H1 (cell line): ENCODE data around the gene GPC3. TPM values are rescaled to one million over a fixed set of nuclear protein-coding genes. Genes with fewer than 3 reads are reported as not detected.

ENCODE experiments used
- CTCF ChIA-PET: fragments of 300-600 bp; sonication (Branson Sonifier 250); formaldehyde crosslinking; loops from one replicate; lab custom pipeline; 2021; ENCODE audit not compliant: partially characterized antibody; lab: Charles Lee
- POLR2A ChIA-PET: fragments of 300-600 bp; sonication (Branson Sonifier 250); formaldehyde crosslinking; loops from one replicate; lab custom pipeline; 2021; ENCODE audit warnings: inconsistent platforms; ENCODE audit not compliant: partially characterized antibody; lab: Charles Lee
- DNase-seq, 2 experiments: peaks; one replicate each; pipeline versions ENCODE4 v3.0.0 to v3.0.0-alpha.2; 2010 to 2022; ENCODE audit warnings: low spot score in 2 of 2, low read depth in 1 of 2, mixed read lengths in 1 of 2
- FAIRE-seq: peaks from 2 replicates; lab custom pipeline; 2011; peaks lifted over from hg19 to GRCh38; lab: Jason Lieb, UNC
- H2AFZ ChIP-seq: 2 replicates; pipeline ENCODE4 v1.8.1; 2012; ENCODE audit warnings: low read length, inconsistent platforms
- H2AK5ac ChIP-seq: 2 replicates; pipeline ENCODE4 v1.6.1; 2013; ENCODE audit warnings: low read depth, low read length
- H2BK120ac ChIP-seq: replicated peaks from 2 replicates; pipeline ENCODE3; 2013; ENCODE audit warnings: low read depth, low read length, inconsistent platforms
- H2BK12ac ChIP-seq: 2 replicates; pipeline ENCODE4 v1.6.1; 2013; ENCODE audit warnings: low read depth, low read length
- H2BK15ac ChIP-seq: 2 replicates; pipeline ENCODE4 v1.6.1; 2013; ENCODE audit warnings: low read length
- H2BK20ac ChIP-seq: 2 replicates; pipeline ENCODE4 v1.6.1; 2013; ENCODE audit warnings: low read length
- H2BK5ac ChIP-seq: 2 replicates; pipeline ENCODE4 v1.6.1; 2013; ENCODE audit warnings: low read depth, low read length
- H3K14ac ChIP-seq: 2 replicates; pipeline ENCODE4 v1.6.1; 2013; ENCODE audit warnings: inconsistent platforms; ENCODE audit not compliant: insufficient read length
- H3K18ac ChIP-seq: 2 replicates; pipeline ENCODE4 v1.6.1; 2013; ENCODE audit warnings: low read length; ENCODE audit errors: extremely low read depth
- H3K23ac ChIP-seq: 2 replicates; pipeline ENCODE4 v1.6.1; 2013; ENCODE audit warnings: inconsistent platforms; ENCODE audit not compliant: insufficient read length
- H3K23me2 ChIP-seq: 2 replicates; pipeline ENCODE4 v1.6.1; 2013; ENCODE audit warnings: low read depth, low read length
- H3K27ac ChIP-seq: 2 replicates; pipeline ENCODE4 v1.6.1; 2011; ENCODE audit warnings: low read depth, low read length, inconsistent platforms
- H3K27me3 ChIP-seq, 4 experiments: replicated peaks in 1 of 4; 1 replicate in 1 of 4; 2 replicates in 3 of 4; pipeline versions ENCODE4 v1.6.1 to v1.8.1; 2011 to 2013; ENCODE audit warnings: low read length in 3 of 4, mild to moderate bottlenecking in 3 of 4, inconsistent platforms in 2 of 4, mixed read lengths in 2 of 4, moderate library complexity in 1 of 4; ENCODE audit not compliant: control insufficient read depth in 3 of 4, insufficient read depth in 3 of 4; ENCODE audit errors: extremely low read depth in 1 of 4
- H3K36me3 ChIP-seq, 4 experiments: 2 replicates each; pipeline versions ENCODE4 v1.6.1 to v1.8.1; 2011 to 2013; ENCODE audit warnings: mild to moderate bottlenecking in 4 of 4, low read length in 3 of 4, moderate library complexity in 2 of 4, control low read depth in 1 of 4, inconsistent platforms in 1 of 4; ENCODE audit not compliant: insufficient read depth in 4 of 4, control insufficient read depth in 2 of 4
- H3K4ac ChIP-seq: replicated peaks from 2 replicates; pipeline ENCODE3; 2013; ENCODE audit warnings: low read length, low read depth, mixed read lengths, inconsistent platforms; ENCODE audit not compliant: insufficient read length
- H3K4me1 ChIP-seq, 4 experiments: replicated peaks in 1 of 4; 1 replicate in 1 of 4; 2 replicates in 3 of 4; pipeline versions ENCODE4 v1.6.1 to v1.8.1; 2011 to 2013; ENCODE audit warnings: low read length in 3 of 4, inconsistent platforms in 2 of 4, mixed read lengths in 1 of 4; ENCODE audit not compliant: insufficient read depth in 4 of 4, control insufficient read depth in 3 of 4
- H3K4me2 ChIP-seq, 2 experiments: 2 replicates each; pipeline versions ENCODE4 v1.6.1 to v1.8.1; 2011 to 2013; ENCODE audit warnings: low read depth in 2 of 2, low read length in 2 of 2, control low read depth in 1 of 2, inconsistent platforms in 1 of 2, mild to moderate bottlenecking in 1 of 2; ENCODE audit not compliant: insufficient read depth in 1 of 2
- H3K4me3 ChIP-seq, 4 experiments: fragments of 200-600, 300-600 bp in 1 of 4; sonication (generic), shearing (Covaris generic), sonication (Bioruptor Twin) in 1 of 4; 2 replicates each; pipeline versions ENCODE4 v1.5.1 to v1.8.1; 2011 to 2016; ENCODE audit warnings: low read length in 4 of 4, low read depth in 3 of 4, control low read depth in 2 of 4, inconsistent platforms in 2 of 4, mild to moderate bottlenecking in 2 of 4, mixed read lengths in 1 of 4, moderate library complexity in 1 of 4; ENCODE audit not compliant: insufficient read depth in 2 of 4; ENCODE audit errors: extremely low read depth in 1 of 4
- H3K56ac ChIP-seq: replicated peaks from 2 replicates; pipeline ENCODE3; 2013; ENCODE audit warnings: low read depth, mild to moderate bottlenecking, mixed read lengths, low read length, inconsistent platforms; ENCODE audit not compliant: insufficient read length
- H3K79me1 ChIP-seq: 2 replicates; pipeline ENCODE4 v1.6.1; 2013; ENCODE audit warnings: low read depth, low read length, control low read depth
- H3K79me2 ChIP-seq, 2 experiments: 2 replicates each; pipeline versions ENCODE4 v1.6.1 to v1.8.1; 2012 to 2013; ENCODE audit warnings: low read length in 2 of 2, mild to moderate bottlenecking in 2 of 2, inconsistent platforms in 1 of 2; ENCODE audit not compliant: insufficient read depth in 2 of 2, control insufficient read depth in 1 of 2
- H3K9ac ChIP-seq, 4 experiments: replicated peaks in 1 of 4; 1 replicate in 1 of 4; 2 replicates in 3 of 4; pipeline versions ENCODE4 v1.6.1 to v1.8.1; 2011 to 2013; ENCODE audit warnings: low read depth in 3 of 4, low read length in 3 of 4, control low read depth in 2 of 4, mild to moderate bottlenecking in 2 of 4, moderate library complexity in 2 of 4, inconsistent platforms in 1 of 4; ENCODE audit errors: extremely low read depth in 1 of 4
- H3K9me3 ChIP-seq, 2 experiments: 2 replicates each; pipeline versions ENCODE4 v1.6.1 to v1.8.1; 2012 to 2013; ENCODE audit warnings: mild to moderate bottlenecking in 2 of 2, moderate library complexity in 2 of 2, control low read depth in 1 of 2, inconsistent platforms in 1 of 2, low read depth in 1 of 2, low read length in 1 of 2, mixed read lengths in 1 of 2; ENCODE audit not compliant: insufficient read depth in 2 of 2
- H4K20me1 ChIP-seq, 2 experiments: replicated peaks in 1 of 2; 2 replicates each; pipeline versions ENCODE3 to v1.8.1; 2011 to 2013; ENCODE audit warnings: inconsistent platforms in 2 of 2, low read length in 2 of 2, mild to moderate bottlenecking in 1 of 2; ENCODE audit not compliant: insufficient read depth in 2 of 2, control insufficient read depth in 1 of 2
- H4K5ac ChIP-seq: 2 replicates; pipeline ENCODE4 v1.6.1; 2013; ENCODE audit warnings: low read length, low read depth, mixed read lengths, inconsistent platforms; ENCODE audit not compliant: insufficient read length
- H4K8ac ChIP-seq: 2 replicates; pipeline ENCODE4 v1.8.0; 2013; ENCODE audit warnings: mild to moderate bottlenecking, moderate library complexity, low read length, inconsistent platforms; ENCODE audit not compliant: insufficient read depth; ENCODE audit errors: extremely low read depth
- H4K91ac ChIP-seq: replicated peaks from 2 replicates; pipeline ENCODE3; 2013; ENCODE audit warnings: low read length, mixed read lengths, inconsistent platforms; ENCODE audit not compliant: insufficient read length
- CREB1 ChIP-seq: IDR thresholded peaks from 2 replicates; pipeline ENCODE4 v1.6.1; 2012; ENCODE audit warnings: inconsistent platforms
- GTF2F1 ChIP-seq: IDR thresholded peaks from 2 replicates; pipeline ENCODE4 v1.6.1; 2012; ENCODE audit warnings: low read depth, low read length, improper control_type of control experiment, borderline replicate concordance
- RNF2 ChIP-seq: fragments of 200-900, 300-1000 bp; sonication (generic); IDR thresholded peaks from 2 replicates; pipeline ENCODE4 v1.7.1; 2016; ENCODE audit warnings: borderline replicate concordance, low read depth, mild to moderate bottlenecking, antibody characterized with exemption, low read length; ENCODE audit not compliant: poor library complexity, severe bottlenecking; ENCODE audit errors: missing control alignments
- SAP30 ChIP-seq: fragments of 300-600 bp; sonication (generic); IDR thresholded peaks from 2 replicates; pipeline ENCODE4 v1.7.1; 2012; ENCODE audit warnings: low read length, moderate library complexity, mild to moderate bottlenecking, inconsistent platforms; ENCODE audit not compliant: insufficient read depth, insufficient replicate concordance
- TAF7 ChIP-seq: optimal IDR thresholded peaks from 2 replicates; pipeline ENCODE3; 2011; ENCODE audit warnings: low read depth, mild to moderate bottlenecking, inconsistent platforms, low read length, moderate library complexity, borderline replicate concordance
- WGBS, 2 experiments: shearing (Covaris generic) in 1 of 2; methylation state at CpG; one replicate each; pipeline versions ENCODE4 v1.1.6 to v1.1.7; 2013 to 2015; ENCODE audit warnings: low lambda C conversion rate in 2 of 2, mixed read lengths in 2 of 2, inconsistent platforms in 1 of 2, low coverage in 1 of 2, missing lambda C conversion rate in 1 of 2; ENCODE audit not compliant: insufficient replicate concordance in 2 of 2, insufficient coverage in 1 of 2, insufficient read length in 1 of 2; ENCODE audit errors: extremely low coverage in 1 of 2, missing lambda C conversion rate in 1 of 2; 5-methylcytosine and 5-hydroxymethylcytosine counted together
- polyA plus RNA-seq, 7 experiments: library from polyadenylated mRNA; depleted of rRNA in 3 of 7; stranded (reverse) in 5 of 7; unstranded in 2 of 7; fragments of >200 nt in 5 of 7; fragments of 200-250 nt in 2 of 7; gene quantifications; 1 replicate in 5 of 7; 2 replicates in 1 of 7; 4 replicates in 1 of 7; pipeline versions ENCODE4 v1.2.1 to v1.2.3, GENCODE V29; 2011 to 2013; ENCODE audit warnings: missing spikeins in 2 of 7, mixed read lengths in 2 of 7
- total RNA-seq: library from RNA; stranded (reverse); fragmentation: NEBNext Ultra II Directional; extraction: Animal tissue kit (Norgen Biotek cat#: 25700); gene quantifications from 2 replicates; pipeline ENCODE4 v1.2.1, GENCODE V29; 2021

The GPC3 gene
- total and polyA plus RNA-seq, 2 of the 8 experiments (the other 6 are each of a cell fraction or from before 2014, with no cell fraction given) = 64.8 to 71.9 TPM

- no peaks in the 10 kb centered on the region for H4K20me1 ChIP-seq
- H3K9ac ChIP-seq = no peak overlapping the region
- H4K91ac ChIP-seq = no peak overlapping the region
- H2BK15ac ChIP-seq = no peak overlapping the region
- no peak overlapping the region for H2BK20ac ChIP-seq
- H3K14ac ChIP-seq = no peak overlapping the region
- no peak overlapping the region for H3K4ac ChIP-seq
- TF ChIP-seq RNF2 (no peak), CREB1 (no peak), TAF7 (no peak), GTF2F1 (no peak), SAP30 (no peak)
- H2AK5ac ChIP-seq = no peak overlapping the region
- H3K27me3 ChIP-seq = no peaks in the 10 kb centered on the region
- no peak overlapping the region for H3K4me2 ChIP-seq
- no peak overlapping the region for H2BK5ac ChIP-seq
- H2AFZ ChIP-seq = no peak overlapping the region
- no peak overlapping the region for H3K56ac ChIP-seq
- H3K4me1 ChIP-seq = no peaks in the 10 kb centered on the region
- H3K79me2 ChIP-seq = no peaks in the 10 kb centered on the region
- H3K9me3 ChIP-seq = no peaks in the 10 kb centered on the region
- WGBS, 2 experiments = 79% methylated on average over 4 of the region's 4 CpGs; no CpG with 5 or more reads in 1 of the 2 experiments
- no peak overlapping the region for H2BK120ac ChIP-seq
- no peaks in the 10 kb centered on the region for H3K23me2 ChIP-seq
- DNase-seq (no peak), FAIRE-seq (no peak)
- CTCF ChIA-PET = no interaction called here
- no peak overlapping the region for H3K4me3 ChIP-seq
- H3K18ac ChIP-seq = no peak overlapping the region
- H2BK12ac ChIP-seq = no peak overlapping the region
- no peaks in the 10 kb centered on the region for H3K36me3 ChIP-seq
- no peaks in the 10 kb centered on the region for H3K79me1 ChIP-seq
- POLR2A ChIA-PET = no interaction called here
- H4K5ac ChIP-seq = no peak overlapping the region
- no peak overlapping the region for H3K27ac ChIP-seq
- H4K8ac ChIP-seq = no peak overlapping the region
- no peak overlapping the region for H3K23ac ChIP-seq
These were observed 355.0 kb downstream of the GPC3 start for GRCh38 chrX:133630362-133630761.
